COLO668 (cell line): ENCODE results near the gene COL23A1.
"Not testable (repeated sequence)": the region's sequence is repeated elsewhere in the genome, so short reads cannot be mapped to it uniquely, and the experiment has no call there.

ENCODE experiments used
- DNase-seq: peaks from one replicate; lab custom pipeline; 2025; ENCODE audit not compliant: unreplicated experiment; lab: John Stamatoyannopoulos, UW

COL23A1 gene

DNA sequence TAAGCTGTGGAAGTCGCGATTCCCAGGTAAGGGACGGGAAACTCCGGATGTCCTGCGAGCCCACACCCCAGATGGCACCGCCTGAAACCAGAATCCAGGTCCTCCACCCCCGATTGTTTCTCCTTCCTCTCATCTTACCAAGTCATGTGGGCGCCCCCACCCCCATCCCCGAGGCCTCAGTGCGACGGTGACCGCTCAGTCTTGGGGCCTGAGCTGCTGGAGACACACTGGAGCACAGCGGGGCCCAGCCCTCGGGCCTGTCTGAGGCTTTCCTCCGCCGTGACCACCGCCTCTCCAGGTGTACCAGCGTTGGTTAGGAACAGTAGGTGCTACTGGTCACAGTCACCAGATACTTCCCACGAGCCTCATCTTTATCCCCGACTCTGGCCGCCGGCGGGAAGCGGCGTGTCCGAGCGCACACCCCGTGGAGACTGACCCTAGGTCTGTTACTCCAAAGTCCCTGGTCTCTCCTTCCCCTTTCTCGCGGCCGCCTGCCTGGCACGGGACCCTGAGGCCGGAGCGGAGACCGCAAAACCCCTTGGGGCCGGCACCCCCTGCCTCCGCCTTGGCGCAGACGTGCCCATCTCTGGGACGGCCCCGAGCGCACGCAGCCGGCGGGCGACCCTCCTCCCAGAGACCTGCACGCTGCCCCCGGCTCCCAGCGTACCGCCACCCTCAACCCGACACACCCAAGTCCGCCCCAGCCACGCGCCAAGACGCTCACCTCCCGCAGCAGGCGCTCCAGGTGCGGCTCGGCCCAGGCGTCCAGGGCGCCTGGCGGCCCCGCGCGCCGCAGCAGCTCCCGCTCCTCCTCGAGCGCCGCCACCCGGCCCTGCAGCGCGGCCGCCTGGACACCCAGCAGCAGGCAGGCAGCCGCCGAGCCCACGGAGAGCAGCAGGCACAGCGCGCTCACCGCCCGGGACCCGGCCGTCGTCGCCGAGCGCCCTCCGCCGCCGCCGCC lies 733 bp downstream of the COL23A1 start:
- no peak for DNase-seq

DNA sequence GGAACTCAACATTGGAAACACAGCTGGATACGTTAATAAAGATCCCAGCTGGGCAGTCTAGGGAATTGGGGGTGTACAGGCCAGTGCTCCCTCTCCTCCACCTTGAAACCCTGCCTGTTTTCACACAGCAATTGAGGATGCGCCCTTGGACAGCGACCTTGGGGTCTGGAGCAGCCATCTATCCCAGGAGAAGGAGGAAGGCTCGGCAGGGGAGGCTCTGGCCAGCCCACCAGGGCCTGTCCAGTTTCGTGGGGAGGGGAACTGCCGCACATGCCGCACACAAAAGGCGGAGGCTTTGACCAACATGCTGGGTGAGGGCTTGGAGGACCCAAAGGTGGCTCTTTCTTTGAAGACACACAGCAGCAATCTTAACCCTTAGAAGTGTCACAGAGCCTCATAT lies 1.4 kb downstream of the COL23A1 start:
- DNase-seq = no peak

DNA sequence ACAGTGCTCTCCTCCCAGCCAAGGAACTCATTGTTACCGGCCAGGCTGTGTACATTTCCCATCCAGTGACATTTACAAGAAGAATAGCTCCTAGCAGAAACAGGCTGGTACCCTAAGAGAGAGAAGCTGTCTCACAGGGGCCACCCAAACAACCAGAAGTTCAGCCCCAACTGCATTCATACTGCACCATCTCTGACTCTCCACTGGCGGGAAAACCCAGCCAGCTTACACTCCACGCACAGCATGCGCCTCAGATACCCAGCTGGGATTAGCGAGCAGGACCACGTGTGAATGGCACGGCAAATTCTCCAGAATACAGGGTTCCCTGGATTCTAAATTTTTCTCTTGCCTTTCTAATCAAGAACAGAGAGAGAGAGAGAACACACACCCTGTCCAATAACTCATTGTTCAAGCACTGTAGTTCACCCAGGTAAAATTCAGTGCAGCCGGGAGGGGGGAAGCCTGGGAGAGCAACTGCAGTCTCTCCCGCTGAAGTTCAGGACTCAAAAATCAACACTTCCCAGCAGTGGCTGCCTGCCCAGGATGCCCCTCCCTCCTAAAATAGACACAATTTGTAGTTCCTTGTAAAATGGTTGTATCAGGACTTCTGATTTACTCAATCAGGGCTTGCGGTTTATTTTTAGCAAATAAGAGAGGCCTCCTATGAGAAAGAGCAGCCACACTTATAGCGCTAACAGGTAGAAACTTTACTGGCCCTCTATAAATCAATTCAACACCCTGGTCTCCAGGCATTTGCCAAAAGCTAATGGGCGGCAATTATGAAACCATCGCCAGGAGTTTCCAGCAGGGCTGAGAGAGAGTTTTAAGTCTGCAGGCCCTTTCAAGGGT lies 2.2 kb downstream of the COL23A1 start:
- DNase-seq = no peak

DNA sequence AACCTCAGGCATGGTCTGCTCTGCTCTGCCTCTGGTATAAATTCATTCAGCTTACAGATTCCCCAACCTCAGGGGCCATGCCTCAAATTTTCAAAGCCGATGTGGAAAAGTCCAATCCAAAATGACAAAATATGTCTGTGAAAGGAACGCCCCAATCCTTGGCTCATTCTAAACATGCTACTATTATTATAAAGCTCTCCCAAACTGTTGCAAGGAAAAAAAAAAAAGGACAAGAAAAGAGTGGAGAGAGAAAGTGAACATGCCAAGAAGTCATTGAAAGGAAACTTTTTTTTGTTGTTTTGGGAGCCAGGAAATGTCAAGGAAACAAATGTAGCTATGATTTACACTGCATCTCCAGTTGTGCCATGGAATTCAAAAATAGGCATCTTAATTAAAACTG lies 3.8 kb downstream of the COL23A1 start:
- no peak for DNase-seq

DNA sequence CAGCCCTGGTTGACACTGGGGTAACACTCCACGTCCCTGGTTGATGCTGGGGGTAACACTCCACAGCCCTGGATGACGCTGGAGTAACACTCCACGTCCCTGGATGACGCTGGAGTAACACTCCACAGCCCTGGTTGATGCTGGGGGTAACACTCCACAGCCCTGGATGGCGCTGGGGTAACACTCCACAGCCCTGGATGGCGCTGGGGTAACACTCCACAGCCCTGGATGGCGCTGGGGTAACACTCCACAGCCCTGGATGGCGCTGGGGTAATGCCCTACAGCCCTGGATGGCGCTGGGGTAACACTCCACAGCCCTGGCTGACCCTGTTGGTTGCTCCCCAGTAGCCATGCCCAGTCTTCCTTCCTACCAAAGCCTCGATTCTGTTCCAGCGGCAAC lies 4.8 kb downstream of the COL23A1 start:
- DNase-seq = not testable (repeated sequence)

DNA sequence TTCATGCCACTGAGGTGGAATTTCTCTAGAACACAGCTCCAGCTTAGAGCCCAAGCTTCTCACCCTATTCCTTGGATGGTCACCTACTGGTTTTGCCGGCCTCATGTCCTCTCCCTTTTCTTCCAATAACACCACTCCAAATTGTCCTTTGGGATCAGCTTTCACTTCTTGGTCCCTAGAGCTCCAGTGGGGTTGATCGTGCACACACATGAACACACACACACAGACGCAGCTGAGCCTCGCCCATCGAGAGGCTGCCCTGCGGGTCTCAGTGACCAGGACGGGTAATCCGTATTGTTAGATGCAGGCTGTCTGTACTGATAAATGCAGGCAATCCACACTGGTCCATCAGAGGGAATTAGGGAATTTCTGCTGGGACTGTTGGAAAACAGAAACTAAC lies 6.9 kb downstream of the COL23A1 start:
- DNase-seq = no peak

DNA sequence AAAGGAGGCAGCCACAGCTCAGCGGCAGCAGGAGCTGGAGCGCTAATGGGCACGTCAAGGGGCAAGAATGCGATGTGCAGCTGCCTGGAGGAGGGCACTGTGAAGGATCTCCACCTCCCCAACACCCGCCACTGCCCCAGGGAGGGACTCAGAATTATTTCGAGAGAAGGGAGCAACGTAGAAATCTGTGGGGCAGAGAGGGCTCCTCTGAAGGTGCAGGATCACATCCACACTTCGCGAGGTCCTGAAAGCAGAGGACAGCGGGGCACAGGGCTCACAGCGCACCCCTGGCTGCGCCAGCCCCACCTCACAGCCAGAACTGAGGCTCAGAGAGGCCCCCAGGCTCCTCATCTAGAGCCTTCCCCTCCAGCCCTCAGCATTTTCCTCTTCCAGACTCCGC lies 7.9 kb downstream of the COL23A1 start:
- DNase-seq = no peak

DNA sequence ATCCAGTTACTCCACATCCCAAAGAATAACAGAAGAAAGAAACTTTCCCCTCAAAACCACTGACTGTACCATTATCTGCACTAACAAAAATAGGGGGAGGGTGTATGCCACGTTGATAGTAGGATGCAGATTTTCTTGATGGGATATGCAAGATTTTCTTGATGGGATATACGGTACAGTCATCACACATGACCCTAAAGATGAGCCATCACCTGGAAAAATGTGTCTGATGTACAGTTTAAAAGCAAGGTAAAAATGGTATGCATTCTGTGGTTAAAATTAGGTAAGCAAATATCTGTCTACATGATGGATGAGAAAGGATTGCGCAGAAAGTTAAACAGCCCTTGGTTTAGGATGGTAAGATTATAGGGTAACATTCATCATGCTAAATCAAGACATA lies 8.6 kb downstream of the COL23A1 start:
- DNase-seq = no peak

DNA sequence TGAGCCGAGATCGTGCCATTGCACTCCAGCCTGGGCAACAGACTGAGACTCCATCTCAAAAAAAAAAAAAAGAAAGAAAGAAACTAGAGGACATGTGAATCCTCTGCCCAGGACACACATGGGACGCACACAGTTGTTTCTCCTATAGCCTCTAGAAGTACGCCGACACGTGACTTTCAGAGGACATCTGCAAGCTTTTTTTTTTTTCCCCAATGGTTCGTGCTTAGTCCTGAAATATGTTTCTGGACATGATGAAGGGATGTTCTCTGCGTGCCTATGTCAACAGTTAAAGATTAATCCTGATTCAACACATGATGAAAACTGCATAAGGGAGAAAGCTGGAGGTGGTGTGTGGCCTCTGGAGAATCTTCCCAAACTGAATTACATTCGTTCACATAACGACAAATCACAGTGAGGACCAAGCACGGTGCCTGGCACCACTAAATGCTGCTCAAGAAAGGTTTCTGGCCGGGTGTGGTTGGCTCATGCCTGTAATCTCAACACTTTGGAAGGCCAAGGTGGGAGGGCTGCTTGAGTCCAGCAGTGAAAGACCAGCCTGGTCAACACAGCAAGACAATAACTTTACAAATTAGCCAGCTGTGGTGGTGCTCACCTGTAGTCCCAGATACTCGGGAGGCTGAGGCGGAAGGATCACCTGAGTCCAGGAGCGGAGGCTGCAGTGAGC lies 9.8 kb downstream of the COL23A1 start:
- no peak for DNase-seq

DNA sequence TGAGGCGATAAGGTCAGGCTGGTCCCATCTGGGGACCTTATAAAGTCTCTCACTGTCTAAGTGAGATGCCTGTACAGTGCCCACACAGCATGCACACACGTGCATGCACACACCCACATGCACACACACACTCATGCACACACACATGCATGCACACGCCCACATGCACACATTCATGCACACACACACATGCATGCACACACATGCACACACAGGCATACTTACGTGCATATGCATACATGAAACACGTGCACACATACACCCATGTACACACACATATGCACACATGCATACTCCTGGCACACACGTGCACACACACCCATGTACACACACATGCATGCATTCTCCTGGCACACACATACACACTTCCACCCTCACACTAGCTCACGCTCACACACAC lies 12.2 kb downstream of the COL23A1 start:
- no peak for DNase-seq

DNA sequence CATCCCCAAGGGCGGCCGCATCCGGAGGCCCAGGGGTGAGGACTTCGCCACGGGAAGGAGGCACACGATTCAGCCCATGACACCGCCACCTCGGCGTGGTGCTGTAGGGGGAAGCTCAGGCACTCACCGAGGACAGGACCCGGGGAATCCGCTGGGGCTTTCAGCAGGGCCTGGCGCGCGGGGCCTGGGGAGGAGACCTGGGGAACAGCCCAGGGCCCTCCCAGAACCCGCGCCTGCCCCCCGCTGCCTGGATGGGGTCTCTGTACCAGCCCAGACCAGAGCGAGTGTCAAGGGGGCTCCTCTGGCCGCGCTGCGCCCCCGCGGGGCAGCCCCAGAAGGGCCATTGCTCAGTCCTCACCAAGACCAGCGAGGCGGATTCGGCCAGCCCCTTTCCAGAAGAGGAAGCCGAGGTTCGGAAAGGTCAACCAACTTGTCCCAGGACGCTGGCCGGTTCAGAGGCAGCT lies 12.8 kb downstream of the COL23A1 start:
- no peak for DNase-seq

DNA sequence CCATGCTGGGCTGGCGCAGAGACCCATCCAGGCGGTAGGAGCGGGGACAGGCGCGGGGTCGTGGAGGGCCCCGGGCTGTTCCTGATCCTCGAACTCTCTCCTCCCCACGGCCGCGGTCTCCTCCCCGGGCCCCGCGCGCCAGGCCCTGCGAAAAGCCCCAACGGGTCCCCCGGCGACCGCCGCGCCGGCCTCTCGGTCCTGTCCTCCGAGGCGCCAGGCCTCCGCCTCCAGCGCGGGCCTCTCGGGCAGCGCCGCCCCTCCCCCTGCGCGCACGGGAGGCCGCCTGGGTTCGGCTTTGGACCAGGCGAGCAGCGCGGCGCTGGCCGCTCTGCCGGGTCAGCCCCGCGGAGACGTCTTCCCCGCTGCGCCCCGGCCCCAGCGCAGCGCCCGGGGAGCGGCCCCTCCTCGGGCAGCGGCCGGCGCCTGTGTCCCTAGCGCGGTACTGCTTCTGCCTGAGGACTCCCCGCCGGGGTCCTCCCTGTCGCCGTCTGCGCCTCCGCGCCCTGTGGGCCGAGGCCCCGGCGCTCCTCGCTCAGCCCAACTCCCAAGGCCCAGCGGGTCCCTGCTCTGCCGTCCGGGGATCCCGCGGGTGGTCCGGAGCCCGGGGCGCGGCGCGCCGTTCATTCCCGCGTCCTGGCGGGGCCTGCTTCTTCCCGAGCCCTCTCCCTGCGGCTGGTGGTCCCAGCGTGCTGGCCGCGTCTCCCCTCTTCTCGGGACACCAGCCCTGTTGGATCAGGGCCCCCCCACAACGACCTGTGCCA lies 13.4 kb downstream of the COL23A1 start:
- no peak for DNase-seq

DNA sequence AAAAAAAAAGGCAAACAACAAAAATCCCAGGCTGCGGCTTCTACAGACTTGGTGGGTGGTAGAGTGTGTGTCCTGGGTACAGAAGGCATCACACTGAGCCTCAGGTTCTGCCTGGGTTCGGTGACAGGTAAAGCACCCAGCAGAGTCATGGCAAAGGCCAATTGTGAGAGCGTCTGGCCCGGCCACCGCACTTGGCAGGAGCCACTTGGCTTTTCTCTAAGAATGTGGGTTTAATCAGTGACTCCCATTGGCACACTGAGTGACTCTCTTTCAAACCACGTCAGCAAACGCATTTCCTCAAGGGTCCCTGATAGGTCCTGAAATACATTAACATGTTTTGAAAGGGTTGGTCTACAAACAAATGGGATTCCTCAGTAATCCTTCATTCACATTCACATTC lies 17.0 kb downstream of the COL23A1 start:
- no peak for DNase-seq

DNA sequence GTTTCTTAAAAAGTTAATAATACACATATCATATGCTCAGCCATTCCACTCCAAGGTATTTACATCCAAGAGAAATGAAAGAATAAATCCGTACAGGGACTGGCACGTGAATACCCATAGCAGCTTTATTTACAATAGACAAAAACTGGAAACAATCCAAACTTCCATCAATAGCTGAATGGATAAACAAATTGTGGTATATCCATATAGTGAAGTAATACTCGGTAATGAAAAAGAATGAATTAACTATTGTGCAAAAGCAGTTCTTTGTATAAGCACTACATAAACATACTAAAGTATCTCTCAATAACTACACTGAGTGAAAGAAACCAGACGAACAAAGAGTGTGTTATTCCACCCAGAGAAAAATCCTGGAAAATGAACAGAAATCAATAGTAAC lies 17.6 kb downstream of the COL23A1 start:
- no peak for DNase-seq

DNA sequence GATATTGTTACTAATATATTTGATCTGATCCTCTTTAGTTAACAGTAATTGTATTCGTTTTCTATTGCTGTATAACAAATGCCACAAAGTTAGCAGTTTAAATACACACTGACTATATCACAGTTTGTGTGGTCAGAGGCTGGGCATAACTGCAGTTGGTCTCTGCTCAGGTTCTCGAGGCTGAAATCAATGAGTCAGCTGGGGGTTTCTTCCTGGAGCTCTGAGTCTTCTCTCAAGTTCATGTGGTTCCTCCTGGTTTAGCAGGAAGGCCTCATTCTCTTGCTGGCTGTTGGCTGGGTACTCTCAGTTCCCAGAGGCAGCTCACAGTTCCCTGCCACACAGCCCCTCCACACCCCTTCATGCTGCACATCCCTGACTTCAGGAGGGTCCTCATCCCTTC lies 20.7 kb downstream of the COL23A1 start:
- DNase-seq = no peak

DNA sequence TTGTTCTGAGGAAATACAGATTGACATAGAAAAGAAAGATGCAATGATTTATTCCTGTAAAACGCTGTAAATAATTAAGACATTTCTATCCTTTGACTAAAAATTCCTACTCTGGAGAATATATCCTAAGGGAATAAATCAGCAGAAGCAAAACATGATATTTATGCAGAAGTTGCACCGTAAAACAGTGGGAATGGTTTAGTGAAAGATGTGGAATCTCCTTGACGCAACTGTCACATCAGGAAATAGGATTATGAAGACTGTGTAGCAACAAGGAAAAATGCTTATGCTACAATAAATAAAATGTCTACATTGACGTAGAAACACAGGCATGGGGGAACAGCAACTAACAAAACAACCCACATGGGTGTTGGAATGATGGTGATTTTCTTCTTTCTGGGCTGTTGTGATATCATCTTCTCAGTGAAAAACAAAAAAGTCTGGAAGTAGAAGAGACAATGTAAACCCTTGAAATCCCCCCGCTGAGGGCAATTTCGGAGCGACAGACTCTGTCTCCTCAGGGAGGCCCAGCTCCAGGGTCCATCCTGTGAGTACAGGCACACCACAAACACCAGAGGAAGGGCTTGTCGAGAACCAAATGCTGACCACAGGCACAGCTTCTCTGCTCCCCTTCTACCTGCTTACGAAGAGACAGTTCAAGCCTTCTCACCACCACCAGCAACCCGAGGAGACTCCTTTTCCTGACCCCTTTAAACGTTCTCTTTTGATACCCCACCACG lies 25.2 kb downstream of the COL23A1 start:
- no peak for DNase-seq

DNA sequence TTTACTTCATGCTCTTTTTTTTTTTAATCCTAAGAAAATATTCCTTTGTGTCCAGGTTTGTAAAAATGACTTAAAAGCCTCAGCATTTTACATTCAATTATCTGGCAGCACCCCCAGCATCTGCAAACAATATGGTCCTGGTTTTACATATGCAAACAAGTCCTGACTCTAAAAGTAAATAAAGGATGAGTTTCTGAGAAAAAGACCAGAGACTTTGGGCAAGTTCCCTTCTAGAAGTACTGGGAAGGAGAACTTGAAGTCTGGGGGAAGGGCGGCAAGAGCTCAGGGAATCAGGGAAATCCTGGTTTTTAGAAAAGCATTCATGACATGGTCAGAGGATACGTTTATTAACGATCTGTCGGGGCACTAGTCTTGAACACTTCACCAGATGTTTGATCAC lies 25.8 kb downstream of the COL23A1 start:
- no peak for DNase-seq

DNA sequence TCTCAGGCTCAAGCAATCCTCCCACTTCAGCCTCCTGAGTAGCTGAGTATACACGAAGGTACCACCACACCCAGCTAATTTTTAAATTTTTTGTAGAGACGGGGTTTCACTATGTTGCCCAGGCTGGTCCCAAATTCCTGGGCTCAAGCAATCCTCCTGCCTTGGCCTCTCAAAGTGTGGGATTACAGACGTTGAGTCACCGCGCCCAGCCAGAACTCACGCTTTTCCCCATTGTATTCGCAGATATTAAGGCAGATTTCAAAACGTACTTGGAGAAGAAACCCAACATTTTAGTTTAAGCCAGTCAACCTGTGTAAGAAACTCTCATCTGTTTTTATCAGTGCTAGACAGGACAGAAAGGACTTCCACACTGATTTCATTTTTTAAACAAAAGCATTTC lies 26.6 kb downstream of the COL23A1 start:
- DNase-seq = no peak

DNA sequence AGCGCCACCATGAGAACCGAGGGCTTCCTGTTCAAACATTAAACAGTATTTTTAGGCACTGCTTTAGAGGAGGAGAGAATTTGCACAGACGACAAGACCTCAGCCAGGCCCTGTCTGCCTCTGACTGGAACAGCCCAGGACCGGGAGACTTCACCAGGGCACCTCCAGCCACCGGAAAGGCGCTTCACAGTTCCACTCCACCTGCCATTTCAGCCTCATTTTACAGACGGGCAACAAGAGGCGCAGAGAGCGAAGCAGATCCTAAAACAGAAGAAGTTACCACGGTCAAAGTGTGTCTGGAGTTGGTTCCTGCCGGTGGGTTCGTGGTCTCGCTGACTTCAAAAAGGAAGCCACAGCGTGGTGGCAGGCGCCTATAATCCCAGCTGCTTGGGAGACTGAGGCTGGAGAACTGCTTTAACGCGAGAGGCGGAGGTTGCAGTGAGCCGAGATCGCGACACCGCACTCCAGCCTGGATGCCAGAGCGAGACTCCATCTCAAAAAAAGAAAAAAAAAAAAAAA lies 28.4 kb downstream of the COL23A1 start:
- DNase-seq = no peak

DNA sequence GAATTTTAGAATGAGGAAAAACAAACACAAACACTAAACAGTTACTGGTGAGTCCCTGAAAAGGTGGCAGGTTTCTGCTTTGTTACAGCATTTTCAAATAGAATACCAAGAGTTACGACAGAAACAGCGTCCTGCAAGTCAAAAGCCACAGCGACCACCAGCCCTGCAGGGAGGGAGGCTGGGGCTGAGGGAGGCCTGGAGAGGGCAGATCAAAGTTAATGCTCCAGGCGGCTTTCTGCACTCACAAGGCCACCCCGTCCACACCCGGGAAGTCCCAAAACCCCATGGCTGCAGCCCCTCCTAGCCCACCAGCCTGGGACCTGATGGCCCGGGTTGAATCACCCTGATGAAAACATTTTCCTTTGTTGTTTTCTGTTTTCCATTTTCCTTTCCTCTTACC lies 29.3 kb downstream of the COL23A1 start:
- DNase-seq = no peak
